NCI-H1092 treated with DMSO at 0.1 percent for 48 hours (cell line): ENCODE measurements around the gene SMARCA5.
A peak's percentile ranks its signal among the peaks of the same experiment; 100 is the strongest.
"Not testable (repeated sequence)": the region's sequence is repeated elsewhere in the genome, so short reads cannot be mapped to it uniquely, and the experiment has no call there.

Experiments
- DNase-seq: peaks from one replicate; lab custom pipeline; 2025; lab: John Stamatoyannopoulos, UW

Gene SMARCA5, protein sequence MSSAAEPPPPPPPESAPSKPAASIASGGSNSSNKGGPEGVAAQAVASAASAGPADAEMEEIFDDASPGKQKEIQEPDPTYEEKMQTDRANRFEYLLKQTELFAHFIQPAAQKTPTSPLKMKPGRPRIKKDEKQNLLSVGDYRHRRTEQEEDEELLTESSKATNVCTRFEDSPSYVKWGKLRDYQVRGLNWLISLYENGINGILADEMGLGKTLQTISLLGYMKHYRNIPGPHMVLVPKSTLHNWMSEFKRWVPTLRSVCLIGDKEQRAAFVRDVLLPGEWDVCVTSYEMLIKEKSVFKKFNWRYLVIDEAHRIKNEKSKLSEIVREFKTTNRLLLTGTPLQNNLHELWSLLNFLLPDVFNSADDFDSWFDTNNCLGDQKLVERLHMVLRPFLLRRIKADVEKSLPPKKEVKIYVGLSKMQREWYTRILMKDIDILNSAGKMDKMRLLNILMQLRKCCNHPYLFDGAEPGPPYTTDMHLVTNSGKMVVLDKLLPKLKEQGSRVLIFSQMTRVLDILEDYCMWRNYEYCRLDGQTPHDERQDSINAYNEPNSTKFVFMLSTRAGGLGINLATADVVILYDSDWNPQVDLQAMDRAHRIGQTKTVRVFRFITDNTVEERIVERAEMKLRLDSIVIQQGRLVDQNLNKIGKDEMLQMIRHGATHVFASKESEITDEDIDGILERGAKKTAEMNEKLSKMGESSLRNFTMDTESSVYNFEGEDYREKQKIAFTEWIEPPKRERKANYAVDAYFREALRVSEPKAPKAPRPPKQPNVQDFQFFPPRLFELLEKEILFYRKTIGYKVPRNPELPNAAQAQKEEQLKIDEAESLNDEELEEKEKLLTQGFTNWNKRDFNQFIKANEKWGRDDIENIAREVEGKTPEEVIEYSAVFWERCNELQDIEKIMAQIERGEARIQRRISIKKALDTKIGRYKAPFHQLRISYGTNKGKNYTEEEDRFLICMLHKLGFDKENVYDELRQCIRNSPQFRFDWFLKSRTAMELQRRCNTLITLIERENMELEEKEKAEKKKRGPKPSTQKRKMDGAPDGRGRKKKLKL

DNA sequence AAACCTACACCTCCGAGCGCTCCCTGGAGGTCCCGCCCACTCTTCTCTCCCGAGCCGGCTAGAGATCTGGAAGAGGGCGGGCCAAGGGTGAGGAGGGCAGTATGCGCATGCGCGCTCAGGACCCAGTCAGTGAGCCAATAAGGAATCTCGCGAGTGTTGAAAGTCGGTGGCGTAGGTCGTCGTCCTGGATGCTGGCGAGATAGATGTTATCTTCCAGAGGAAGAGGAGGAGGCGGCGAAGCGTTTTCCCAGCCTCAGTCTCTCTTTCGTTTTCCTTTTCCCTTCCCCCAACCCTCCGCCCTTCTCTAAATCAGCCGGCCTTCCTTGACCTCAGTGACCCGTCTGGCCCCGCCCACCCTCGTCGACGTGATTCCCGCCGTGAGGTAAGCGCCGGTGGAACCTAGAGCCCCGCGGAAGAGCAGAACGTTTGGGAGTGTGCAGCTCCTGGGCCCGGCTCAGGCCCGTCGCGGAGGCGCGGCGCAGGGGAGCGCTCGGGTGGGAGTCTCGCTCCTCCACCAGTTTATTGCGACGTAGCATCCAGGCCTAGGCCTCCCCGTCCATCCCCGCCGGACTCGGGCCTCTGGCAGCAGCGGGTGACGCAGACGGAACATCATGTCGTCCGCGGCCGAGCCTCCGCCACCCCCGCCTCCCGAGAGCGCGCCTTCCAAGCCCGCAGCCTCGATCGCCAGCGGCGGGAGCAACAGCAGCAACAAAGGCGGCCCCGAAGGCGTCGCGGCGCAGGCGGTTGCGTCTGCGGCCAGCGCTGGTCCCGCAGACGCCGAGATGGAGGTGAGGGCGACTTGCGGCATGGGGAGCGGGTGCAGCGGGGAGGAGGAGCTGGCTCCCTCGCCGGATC, at the start of gene SMARCA5:
Gene SMARCA5, plus strand, starts transcription at position 389 of the 855 bp plus-strand sequence. Its CDS starts 223 bp downstream, at position 612.
- peak; percentile 99 for DNase-seq

DNA sequence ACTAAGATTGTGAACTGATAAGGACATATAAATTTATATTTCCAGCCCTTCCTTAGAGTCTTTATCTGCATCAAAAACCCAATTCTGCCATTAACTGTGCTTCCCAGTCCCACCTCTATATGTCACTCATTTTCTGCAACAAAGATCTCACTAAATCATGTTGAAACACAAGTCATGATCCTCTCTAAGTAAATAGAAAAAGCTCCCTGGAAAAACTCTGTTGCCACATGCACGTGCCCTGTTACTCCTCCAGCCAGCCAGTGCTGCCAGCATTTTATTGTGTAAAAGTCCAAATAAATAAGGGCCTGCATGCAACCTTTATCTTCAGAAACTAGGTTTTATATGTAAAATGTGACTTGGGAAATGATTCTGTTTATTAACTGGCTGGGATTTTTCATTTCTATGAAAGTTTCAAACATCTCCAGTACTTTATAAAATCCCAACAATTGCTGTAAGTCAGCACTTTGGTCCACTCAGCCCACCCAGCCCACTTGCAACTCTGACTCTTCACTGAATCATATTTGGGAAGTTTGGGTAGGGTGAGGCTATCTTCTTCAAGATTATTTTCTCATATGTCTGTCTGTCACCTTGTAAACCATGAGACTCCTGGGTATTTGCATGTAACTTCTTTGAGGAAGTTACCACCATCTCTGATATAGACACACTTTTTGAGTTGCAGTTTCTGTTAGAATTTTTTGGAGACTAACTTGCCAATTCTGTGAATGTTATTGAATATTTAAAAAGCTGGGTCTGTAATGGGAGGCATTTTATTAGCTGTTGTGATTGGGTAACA, 40.0 kb upstream of the SMARCA5 start:
- no peak for DNase-seq

DNA sequence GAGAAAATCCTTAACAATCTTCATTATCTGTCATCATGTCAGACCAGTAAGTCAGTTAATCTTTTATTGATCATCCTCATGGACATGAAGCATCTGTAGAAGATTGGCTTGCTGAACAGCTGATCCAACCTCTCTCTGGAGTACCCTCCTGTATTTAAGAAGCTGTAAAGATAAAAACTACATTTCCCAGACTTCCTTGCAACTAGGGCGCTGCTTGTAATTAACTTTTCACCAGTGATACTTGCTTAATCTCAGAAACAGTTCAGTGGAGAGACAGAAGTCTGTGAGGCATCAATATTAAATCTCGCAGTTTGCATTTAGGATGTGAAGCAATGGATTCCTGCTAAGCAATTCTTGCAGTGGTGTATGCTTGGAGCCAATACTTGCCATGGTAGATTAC, 36.0 kb upstream of the SMARCA5 start:
- DNase-seq, result no peak

DNA sequence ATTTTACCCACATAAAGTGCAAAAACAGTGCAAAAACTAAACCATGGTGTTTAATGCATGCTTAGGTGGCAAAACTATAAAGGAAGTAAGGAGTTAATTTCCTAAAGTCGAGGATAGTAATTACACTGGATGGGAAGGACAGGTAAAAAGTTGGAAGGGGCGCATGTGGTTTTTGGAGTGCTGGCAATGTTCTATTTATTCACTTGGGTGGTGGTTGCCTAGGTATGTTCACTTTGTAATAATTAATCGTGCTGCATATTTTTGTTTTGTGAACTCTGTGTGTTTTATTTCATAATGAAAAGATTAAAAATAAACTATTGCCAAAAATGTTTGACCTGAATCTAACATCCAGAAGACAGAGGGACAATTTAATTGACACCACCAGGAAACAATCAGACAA, 32.1 kb upstream of the SMARCA5 start:
- DNase-seq, result no peak

DNA sequence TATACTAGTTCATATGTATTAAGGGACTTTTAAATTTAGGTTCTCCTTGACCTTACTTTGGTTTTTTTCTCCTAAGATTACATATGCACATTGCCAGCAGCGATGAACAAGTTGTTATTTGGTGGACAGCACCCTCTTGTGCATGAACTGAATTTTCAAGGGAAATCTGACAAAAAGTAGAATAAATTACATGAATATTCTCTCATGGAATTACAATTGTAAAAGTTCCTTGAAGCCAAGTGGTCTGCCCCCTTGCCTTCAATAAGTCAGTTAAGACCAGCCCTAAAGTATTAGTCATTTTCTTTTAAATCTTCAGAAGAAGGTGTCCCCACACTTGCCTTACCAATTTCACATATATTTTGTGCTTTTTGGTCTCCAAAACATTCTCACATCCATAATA, 30.7 kb upstream of the SMARCA5 start:
- DNase-seq, result peak; percentile 16

DNA sequence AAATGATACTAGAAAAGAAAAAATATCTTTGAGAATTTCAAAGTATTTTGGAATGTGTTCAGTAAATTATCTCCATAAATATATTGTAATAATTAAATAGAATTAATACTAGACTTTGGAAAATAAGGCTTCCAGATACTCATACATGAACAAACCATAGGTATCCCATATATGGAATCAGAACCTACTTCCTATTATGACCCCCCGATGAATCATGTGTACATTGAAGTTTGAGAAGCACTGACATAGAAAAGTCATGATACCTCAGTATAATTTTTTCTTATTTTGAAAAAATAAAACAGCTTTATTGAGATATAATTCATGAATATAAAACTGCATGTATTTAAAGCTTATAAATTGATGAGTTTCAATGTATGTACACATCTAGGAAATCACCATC, 27.2 kb upstream of the SMARCA5 start:
- DNase-seq, result no peak

DNA sequence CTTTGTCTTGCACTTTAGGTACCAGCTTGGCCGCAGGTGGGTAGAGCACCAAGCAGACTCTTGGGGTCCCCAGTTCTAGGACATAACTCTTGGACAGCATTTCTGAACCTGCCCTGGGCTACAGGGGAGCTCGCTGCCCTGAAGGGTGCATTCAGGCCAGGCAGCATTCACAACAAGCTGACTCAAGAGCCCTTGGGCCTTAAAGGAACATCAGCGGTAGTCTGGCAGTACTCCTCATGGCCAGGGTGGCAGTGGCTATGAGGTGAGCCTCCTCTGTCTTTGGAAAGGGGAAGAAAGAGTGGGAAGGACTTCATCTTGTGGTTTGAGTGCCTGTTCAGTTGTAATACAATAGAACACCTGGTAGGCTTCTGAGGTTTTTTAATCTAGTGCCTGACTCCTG, 24.8 kb upstream of the SMARCA5 start:
- no peak for DNase-seq

DNA sequence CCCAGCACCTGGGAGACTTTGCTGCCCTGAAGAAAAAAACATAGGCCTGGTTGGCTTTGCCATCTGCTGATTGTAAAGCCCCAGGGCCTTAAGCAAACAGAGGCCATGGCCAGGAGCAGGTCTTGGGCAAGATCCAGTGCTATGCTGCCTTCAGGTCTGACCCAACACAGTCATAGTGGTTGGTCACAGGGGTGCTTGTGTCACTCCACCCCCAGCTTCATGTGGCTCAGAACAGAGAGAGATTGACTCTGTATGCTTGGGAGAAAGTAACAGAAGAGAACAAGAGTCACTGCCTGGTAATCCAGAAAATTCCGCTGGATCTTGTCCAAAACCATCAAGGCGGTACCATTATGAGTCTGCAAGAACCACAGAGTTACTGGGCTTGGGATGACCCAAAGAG, 24.4 kb upstream of the SMARCA5 start:
- no peak for DNase-seq

DNA sequence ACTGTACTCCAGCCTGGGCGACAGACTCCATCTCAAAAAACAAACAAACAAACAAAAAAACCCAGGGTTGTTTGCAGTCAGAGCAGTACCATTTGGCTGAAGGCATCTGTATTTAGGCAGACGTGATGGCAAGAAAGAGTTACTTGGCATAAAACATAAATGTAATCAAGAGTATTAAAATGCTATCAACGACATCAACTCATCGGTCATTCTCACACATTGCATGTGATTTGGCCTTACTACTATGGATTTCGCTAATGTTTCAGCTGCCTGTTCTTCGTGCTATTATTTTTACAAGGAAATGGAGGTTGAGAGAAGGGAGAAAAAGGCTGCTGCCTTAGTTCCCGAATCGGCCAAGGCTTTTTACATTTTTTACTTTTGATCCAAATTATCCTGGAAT, 15.5 kb upstream of the SMARCA5 start:
- DNase-seq, result no peak

DNA sequence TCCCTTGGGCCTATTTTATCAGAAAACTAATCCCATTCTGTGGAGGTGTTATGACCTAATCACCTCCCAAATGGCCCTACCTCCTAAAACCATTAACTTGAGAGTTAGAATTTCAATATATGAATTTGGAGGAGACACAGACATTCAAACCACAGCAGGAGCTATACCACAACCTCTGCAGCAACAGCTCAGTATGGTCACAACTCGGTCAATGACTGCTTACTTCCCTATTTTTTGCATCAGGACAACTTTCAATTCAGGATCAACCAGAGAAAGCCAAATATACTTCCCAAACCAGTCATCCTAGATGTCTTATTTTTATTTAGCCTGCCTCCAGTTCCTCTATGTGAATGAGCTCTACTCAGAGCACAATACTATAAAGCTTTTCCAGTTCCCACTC, 11.3 kb upstream of the SMARCA5 start:
- no peak for DNase-seq

DNA sequence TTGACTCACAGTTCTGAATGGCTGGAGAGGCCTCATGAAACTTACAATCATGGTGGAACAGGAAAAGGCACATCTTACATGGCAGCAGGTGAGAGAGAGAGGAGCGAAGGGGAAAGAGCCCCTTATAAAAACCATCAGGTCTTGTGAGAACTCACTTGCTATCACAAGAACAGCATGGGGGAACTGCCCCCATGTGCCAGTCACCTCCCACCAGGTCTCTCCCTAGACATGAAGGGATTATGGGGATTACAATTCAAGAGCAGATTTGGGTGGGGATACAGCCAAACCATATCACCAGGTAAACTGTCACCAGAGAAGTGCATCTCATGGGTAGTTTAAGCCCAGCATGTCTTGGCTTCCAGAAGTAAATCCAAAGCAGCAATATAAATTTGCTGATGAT, 7.5 kb upstream of the SMARCA5 start:
- no peak for DNase-seq

DNA sequence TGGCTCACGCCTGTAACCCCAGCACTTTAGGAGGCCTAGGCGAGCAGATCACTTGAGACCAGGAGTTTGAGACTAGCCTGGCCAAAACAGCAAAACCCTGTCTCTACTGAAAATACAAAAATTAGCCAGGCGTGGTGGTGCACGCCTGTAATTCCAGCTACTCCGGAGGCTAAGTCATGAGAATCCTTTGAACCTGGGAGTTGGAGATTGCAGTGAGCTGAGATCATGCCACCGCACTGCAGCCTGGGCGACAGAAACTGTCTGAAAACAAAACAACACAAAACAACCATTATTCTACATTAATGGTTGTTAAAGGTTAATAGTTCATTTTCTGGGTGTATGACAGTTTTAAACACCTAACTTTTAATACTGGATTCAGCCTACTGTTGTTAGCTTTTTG, 1.6 kb upstream of the SMARCA5 start:
- no peak for DNase-seq

DNA sequence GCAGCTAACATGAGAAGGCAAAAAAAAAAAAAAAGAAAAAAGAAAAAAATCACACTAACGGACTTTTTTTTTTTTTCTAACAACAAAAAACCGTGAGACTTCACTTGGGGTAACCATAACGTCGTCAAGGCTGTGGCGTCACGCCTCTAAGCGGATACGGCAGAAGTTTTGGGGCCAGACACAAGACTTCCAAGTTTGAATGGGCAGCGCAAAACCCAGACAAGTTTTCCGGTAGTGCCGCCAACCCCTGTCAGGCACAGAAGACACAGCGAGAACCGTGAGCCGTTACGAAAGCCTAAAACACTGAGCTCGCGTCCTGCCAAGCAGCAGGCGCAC, 556 bp upstream of the SMARCA5 start:
- DNase-seq, result no peak

DNA sequence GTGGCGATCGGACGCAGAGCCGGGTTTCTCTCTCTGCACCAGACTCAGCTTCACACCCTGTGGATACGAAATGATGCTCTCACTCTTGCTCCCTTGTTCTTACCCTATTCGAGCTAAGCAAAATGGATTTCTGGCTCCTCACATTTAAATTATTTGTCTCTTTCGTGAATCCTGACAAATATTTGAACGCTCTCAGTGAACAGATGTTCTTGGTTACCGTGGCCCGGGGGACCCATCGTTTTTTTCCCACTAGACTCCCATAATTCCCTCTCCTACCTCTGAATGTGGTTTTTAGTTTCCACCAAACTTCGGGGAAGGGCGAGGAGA, 630 bp downstream of the SMARCA5 start:
- peak; percentile 57 for DNase-seq

DNA sequence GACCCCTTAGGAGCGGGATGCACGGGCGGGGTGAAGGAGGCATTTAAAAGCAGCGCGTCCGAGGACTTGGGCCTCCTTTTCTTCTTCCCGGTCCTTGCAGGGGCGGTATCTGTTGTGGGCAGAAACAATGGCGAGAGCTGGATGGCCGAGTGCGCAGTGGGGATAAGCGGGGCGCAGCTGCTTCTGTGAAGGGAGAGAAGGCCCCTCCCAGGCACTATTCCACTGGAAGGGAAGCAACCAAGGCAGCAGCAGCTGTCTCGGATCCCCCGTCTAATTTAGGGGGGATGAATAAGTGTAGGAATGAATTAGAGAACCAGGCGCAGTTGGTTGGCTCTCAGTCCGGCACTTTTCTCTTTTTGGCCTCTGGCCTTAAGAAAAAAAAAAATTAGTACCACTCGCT, 995 bp downstream of the SMARCA5 start:
- peak; percentile 48 for DNase-seq

DNA sequence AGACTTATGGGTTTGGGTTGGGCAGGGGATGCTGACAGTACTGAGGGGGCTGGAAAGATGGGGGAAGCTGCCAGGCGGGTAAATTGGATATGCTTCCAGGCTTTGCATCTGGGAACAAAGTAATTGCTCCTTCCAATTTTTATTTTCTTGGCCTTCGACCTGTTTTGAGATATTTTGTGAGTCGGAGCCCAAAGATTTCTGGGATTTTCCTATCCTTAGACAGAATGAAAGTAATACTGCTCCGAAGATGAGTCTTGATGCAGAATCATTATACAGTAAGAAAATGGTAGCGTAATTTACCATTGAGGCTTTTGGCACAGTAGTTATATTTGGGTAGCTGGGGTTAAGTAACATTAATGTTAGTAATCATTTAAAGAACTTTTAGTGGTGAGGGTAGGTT, 1.4 kb downstream of the SMARCA5 start:
- DNase-seq, result no peak

DNA sequence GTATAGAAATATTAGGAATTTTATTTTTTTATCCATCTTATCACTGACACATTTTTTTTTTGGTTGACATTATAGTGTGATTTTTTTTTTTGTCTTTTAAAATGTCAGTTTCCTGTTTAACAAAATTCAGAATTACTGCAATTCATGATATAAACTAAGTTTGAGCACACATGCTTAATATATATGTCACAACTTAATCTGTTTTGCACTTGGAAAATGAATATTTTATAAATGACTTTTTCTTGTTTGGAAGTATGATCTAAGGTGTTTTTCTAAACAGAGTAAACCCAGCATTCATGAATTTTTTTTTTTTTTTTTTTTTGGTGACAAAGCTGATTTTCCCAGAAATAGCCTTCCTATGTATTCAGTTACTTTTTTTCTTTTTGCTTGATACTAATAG, 2.4 kb downstream of the SMARCA5 start:
- DNase-seq, result no peak

DNA sequence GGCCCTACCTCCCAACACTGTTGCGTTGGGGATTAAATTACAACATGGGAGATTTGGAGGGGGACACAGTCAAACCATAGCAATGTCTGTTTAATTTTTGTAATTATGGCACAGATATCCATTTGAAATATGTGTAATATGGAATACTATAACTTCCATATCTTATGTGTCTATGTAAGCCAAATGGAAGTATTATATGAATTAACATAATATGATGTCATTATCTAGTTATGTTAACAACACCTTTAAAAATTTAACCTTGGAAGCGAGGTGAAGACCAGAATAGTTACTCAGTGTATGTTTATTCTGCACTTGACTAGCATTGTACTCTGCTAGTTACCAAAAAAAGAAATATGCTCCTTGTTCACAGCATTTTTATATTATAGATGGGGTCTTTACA, 4.3 kb downstream of the SMARCA5 start:
- DNase-seq, result no peak

DNA sequence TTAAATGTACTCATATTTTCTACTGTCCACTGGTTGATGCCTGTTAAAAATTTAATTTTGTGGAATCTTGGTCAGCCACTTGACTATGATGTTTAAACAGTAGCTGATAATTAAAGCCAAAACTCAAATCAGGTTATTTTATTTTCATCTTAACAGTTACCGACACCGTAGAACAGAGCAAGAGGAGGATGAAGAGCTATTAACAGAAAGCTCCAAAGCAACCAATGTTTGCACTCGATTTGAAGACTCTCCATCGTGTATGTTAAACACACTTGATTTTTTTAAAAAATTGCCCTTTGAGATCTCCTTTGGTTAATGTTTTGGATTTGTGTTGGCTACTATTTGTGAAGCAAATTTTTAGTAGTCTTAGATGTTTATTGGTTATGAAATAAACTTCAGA, 10.7 kb downstream of the SMARCA5 start:
- no peak for DNase-seq

DNA sequence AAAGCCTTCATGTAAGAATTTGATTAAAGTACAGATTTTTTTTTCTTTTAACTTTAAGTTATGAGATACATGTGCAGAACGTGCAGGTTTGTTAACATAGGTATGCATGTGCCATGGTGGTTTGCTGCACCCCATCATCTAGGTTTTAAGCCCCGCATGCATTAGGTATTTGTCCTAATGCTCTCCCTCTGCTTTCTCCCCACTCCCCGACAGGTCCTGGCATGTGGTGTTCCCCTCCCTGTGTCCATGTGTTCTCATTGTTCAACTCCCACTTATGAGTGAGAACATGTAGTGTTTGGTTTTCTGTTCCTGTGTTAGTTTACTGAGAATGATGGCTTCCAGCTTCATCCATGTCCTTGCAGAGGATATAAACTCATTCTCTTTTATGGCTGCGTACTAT, 14.5 kb downstream of the SMARCA5 start:
- not testable (repeated sequence) for DNase-seq

DNA sequence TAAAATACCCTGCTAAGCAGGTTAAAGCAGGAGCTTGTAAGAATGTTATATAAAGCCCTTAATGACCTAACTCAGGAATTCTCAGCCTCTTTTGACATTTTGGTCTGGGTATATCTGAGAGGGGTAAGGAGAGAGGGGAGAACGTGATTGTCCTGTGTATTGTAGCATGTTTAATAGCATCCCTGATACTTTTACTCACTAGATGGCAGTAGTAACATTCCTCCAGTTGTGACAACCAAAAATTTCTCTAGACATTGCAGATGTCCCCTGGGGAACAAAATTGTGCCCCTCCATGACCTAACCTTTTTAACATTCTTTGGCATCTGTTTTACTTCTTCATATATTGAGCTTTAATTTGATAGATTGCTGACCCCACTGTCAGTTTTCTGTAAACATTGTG, 17.9 kb downstream of the SMARCA5 start:
- no peak for DNase-seq
